ENCODE data around the gene PIWIL1.

- TF ChIP-seq, protein P1, sequence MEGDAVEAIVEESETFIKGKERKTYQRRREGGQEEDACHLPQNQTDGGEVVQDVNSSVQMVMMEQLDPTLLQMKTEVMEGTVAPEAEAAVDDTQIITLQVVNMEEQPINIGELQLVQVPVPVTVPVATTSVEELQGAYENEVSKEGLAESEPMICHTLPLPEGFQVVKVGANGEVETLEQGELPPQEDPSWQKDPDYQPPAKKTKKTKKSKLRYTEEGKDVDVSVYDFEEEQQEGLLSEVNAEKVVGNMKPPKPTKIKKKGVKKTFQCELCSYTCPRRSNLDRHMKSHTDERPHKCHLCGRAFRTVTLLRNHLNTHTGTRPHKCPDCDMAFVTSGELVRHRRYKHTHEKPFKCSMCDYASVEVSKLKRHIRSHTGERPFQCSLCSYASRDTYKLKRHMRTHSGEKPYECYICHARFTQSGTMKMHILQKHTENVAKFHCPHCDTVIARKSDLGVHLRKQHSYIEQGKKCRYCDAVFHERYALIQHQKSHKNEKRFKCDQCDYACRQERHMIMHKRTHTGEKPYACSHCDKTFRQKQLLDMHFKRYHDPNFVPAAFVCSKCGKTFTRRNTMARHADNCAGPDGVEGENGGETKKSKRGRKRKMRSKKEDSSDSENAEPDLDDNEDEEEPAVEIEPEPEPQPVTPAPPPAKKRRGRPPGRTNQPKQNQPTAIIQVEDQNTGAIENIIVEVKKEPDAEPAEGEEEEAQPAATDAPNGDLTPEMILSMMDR (IDR thresholded peaks at IDR 0.05), result no peak
- no peak for TF ChIP-seq POLR2A (IDR thresholded peaks at IDR 0.05)
- no peak for TF ChIP-seq EP300 (IDR thresholded peaks at IDR 0.05)
These were observed 29.8 kb downstream of the PIWIL1 start for GRCh38 chr12:130367523-130367922.
